ENCODE results near the gene TRIM10.

GRCh38 chr6:30175765-30176164, 14.8 kb upstream of the TRIM10 start:
- TF ChIP-seq, protein P1, sequence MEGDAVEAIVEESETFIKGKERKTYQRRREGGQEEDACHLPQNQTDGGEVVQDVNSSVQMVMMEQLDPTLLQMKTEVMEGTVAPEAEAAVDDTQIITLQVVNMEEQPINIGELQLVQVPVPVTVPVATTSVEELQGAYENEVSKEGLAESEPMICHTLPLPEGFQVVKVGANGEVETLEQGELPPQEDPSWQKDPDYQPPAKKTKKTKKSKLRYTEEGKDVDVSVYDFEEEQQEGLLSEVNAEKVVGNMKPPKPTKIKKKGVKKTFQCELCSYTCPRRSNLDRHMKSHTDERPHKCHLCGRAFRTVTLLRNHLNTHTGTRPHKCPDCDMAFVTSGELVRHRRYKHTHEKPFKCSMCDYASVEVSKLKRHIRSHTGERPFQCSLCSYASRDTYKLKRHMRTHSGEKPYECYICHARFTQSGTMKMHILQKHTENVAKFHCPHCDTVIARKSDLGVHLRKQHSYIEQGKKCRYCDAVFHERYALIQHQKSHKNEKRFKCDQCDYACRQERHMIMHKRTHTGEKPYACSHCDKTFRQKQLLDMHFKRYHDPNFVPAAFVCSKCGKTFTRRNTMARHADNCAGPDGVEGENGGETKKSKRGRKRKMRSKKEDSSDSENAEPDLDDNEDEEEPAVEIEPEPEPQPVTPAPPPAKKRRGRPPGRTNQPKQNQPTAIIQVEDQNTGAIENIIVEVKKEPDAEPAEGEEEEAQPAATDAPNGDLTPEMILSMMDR (IDR thresholded peaks at IDR 0.05), result no peak
- TF ChIP-seq POLR2A (IDR thresholded peaks at IDR 0.05), result no peak
